EL (cell line): ENCODE data around the gene BCL2L2.
A peak's percentile ranks its signal among the peaks of the same experiment; 100 is the strongest.
"Not testable (repeated sequence)": the region's sequence is repeated elsewhere in the genome, so short reads cannot be mapped to it uniquely, and the experiment has no call there.

Experiments
- DNase-seq: peaks from one replicate; pipeline ENCODE4 v3.0.0-alpha.2; 2016

BCL2L2 gene

DNA sequence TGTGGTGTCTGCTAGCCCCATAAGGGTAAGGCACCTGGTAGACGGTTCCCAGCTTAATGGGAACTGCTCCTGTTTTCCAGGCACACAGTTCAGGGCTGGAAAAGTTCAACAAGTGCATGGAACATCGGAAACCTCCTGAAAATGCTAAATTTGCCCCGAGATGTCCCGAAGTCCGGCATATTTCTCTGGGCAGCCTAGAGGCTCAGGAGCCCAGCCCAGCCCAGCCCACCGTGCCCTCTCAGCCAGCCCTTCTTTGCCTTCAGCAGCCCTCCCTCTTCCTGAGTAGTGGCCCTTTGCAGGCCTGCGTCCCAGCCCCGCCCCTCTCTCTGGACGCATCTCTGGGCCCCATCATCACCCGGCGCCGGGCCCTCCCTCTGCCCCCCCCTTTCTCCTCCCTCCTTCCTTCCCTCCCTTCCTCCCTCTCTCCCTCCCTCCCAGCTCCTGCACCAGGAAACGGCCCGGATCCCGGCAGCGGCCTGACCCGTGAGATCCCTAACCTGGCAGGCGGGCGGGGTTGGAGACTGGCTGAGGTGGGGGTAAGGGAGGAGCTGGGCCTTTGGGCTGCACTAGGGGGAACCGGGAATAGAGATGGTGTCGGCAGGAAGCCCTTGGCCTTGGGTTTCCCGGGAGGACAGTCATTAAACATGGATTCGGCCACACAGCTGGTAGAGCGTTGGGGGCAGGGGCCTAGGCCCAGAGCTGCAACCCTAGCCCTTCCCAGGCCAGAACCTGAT is at the start of gene BCL2L2:
Gene BCL2L2 (plus strand): TSS at position 422 of the 734 bp plus-strand sequence. CDS start 935 bp downstream, outside the sequence.
- peak; percentile 93 for DNase-seq

DNA sequence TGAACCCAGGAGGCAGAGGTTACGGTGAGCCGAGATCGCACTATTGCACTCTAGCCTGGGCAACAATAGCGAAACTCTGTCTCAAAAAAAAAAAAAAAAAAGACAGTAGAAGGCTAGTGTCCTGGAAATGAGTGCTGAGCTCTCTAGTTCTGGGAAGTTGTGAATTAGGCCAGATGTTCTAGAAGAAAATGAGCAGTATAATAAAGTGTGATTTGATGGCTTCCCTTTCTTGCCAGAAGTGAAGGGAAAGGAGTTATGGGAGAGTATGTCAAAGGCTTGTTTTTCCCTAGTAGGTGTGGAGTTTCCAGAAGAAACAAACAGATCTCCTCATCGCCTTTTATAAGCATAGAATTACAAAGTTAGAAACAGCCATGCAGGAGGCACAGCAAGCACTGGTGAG is 48.4 kb upstream of the BCL2L2 start:
- DNase-seq = no peak

GRCh38 chr14:23259426-23259825 is 47.2 kb upstream of the BCL2L2 start:
- DNase-seq = no peak

DNA sequence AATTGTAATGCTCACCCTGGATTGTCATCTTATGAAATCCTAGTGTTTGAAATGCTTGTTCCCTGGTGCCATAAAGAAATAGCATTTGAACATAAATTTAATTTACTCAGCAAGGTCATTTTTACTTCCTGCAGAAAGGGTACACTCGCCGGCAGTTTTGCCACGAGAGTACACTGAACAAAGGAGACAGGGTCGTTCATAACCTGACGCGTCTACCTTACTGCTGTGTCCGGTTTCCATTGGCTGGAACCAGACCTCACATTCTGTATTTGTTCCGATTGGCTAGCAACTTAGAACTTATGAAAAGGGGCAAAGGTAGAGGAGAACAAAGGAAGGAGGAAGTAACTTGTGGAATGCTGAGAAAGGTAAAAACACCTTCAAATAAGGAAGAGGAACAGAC is 45.8 kb upstream of the BCL2L2 start:
- DNase-seq = not testable (repeated sequence)

DNA sequence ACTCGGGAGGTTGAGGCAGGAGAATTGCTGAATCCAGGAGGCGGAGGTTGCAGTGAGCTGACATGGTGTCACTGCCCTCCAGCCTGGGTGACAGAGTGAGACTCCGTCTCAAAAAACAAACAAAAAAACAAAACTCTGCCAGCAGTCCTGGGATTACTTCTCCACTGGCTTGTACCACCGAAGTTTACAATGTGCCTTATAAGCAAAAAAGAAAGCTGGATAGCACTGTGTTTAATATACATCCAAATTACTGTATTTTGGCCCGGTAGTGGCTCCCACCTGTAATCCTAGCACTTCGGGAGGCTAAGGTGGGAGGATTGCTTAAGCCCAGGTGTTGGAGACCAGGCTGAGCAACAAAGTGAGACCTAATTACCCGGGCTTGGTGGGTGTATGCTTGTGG is 37.4 kb upstream of the BCL2L2 start:
- DNase-seq = no peak

GRCh38 chr14:23275412-23275811 is 31.2 kb upstream of the BCL2L2 start:
- DNase-seq = no peak

- DNase-seq = no peak
Measured at GRCh38 chr14:23277189-23277588, 29.4 kb upstream of the BCL2L2 start.

GRCh38 chr14:23277928-23278327 is 28.7 kb upstream of the BCL2L2 start:
- not testable (repeated sequence) for DNase-seq

DNA sequence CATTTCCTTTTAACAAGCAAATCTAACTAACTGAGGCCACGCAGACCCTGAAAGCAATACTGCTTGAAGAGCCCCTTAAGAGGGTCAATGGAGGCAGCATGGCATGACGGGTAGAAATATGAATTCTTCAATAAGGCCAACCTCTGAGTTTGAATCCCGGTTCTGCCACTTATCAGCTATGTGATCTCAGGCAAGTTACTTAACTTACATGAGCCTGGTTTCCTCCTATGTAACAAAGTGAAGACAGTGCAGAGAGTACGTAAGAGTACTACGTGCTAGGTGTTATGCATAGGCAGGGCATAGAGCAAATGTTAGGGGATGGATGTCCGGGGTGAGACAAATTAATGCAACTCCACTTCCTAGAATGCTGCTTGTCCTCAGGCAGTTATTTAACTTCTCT is 25.4 kb upstream of the BCL2L2 start:
- DNase-seq = no peak

DNA sequence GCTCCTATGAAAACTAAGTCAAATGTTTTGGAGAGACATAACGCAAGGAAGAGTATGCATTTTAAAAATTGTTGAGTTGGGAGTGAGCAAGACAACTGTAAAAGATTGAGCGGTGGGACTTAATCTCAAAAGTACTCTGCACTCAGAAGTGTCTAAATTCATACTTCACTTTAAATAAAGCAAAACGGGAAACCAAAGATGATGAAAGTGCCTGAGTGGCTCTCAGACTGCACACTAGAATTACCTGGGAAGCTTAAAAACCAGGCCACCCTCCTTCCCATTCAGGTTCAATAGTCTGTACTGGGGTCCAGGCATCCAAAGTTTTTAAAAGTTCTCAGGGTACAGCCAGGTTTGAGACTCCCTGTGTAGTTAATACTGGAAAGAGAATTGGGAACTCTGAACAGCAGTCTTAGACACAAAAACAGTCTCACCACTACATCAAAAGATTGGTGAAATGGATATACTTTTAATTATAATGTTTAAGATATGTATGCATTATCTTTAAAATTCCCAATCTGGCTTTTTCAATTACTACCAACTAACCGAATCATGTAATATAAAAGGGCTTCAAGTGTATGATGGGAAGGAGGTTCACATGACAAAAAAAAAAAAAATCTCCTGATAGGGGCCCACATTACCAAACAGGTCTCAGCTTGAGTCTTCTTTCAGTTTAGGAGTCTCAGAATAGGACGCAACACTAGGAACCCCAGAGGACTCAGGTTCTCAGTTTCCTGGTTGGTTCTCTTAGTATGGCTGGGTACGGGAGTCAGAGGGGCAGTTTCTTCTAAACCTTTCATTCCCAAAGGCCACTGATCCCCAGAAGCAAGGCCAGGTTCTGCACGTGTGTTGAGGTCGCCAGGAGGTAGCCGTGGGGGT is 21.7 kb upstream of the BCL2L2 start:
- DNase-seq = peak; percentile 27

DNA sequence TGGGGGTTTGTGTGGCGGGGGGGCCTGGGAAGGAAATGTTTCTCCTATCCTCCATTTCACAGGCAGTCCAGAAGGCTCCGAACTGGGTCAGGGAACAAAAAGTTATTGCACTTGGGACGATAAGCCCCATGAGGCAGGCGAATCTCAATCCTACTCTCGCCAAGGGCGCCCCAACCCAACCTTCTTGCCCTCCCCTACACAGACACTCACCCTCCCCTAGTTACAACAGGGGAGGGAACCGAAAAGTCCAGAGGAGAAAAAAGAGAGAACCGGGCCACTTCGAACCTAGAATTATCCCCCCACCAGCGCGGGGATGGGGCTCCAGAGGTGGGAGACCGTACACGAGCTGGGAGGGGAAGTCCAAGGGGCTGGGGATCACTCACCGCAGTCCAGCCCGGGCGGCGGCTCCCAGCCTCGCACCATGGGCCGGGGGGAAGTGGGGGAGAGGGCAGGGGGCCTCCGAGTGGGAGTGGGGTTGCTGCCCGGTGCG is 21.1 kb upstream of the BCL2L2 start:
- no peak for DNase-seq

DNA sequence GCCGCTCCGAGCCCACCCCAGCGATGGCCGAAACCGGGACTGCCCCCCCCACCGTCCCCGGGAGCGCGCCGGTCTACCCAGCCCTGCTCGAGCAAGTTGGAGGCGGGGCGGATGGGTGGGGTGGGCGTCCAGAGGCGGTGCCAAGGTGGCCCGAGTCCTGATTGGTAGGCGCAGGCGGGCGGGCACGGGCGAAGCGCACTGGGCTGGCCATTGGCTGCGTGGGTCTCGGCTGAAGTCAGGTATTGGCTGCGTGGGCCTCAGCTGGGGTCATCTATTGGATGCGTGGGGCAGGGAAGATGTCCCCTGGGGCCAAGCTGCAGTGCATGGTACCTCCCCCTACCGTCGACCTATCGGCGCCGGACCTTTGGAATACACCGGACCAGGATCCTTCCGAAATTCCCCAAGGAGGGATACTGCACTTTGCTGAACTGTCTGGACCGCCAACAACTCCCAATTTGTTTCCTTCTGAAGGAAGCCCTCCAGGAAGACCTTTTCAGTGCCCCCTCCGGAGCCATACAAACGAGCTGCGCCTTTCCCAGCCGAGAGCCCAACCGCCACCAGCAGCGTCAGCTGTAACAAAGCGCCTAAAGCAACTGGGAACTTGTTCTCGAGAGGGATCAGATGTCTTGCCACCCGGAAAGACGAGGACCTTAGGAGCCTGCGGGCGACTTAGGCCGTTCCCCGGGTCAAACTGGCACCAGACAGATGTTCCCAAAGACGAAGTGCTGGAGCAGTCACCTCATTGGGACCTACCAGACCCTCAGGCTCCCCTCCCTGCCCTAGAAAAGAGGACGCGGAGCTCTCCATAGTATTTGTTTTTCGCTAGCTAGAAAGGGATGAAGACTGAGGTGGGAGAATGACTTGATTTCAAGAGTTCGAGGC is 20.4 kb upstream of the BCL2L2 start, which contains the start of gene HOMEZ:
Gene HOMEZ (minus strand): TSS at position 113 of the 882 bp plus-strand sequence. CDS start 180 bp downstream, outside the sequence.
- peak; percentile 99 for DNase-seq

GRCh38 chr14:23286902-23287479 is 19.6 kb upstream of the BCL2L2 start:
- no peak for DNase-seq

GRCh38 chr14:23294734-23295561 is 11.7 kb upstream of the BCL2L2 start:
- DNase-seq = peak; percentile 62

- DNase-seq = no peak
Measured at GRCh38 chr14:23296012-23296777, 10.4 kb upstream of the BCL2L2 start.

DNA sequence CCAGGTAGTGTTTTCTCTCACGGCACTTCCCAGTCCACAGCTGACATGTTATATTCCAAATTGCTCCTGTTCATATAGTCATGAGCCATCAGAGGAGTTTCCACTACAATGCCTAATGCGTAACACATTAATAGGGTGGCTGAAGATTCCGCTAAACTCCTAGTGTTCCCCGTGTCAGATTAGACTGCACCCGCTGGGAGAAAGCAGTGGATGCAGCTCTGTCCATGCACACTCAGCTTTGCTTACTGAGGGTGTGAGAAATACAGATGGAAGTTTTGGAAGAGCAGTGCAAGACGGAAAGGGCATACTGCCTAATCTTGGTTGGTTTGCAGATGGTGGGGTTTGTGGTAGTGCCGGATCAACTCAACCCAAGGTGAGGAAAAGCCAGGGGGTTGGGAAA is 9.5 kb upstream of the BCL2L2 start:
- no peak for DNase-seq

GRCh38 chr14:23297611-23298277 is 8.9 kb upstream of the BCL2L2 start:
- DNase-seq = no peak

DNA sequence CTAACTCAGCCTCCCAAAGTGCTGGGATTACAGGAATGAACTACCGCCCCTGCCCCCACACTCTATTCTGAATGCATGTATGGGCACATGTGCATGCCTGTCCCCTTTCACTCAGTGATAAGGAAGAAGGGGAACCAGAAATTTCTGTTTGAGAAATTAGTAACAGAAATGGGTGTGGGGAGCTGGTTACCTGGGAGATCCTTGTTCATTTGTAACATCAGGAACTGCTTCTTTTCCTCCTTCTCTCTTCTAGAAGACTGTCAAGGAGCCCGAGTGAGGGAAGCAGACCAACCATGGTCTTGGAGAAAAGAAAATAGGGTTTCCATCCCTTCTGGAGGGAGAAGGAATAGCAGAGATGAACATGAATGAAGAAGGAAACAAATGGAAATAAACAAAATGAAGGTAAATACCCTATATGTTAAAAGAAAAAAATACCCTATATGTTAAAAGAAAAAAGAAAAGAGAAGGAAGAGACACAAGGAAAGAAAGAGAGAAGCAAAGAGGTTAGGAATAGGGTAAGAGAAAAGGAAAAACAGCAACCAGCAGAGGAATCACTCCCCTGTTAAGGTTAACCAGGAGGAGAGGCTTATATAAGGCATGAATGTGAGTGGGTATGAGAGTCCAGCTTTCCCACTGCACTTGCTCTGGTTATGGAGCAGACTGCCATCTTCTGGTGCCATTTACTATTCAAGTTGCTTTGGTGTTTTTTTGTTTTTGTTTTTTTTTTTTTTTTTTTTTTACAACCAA is 7.2 kb upstream of the BCL2L2 start:
- DNase-seq = peak; percentile 53

DNA sequence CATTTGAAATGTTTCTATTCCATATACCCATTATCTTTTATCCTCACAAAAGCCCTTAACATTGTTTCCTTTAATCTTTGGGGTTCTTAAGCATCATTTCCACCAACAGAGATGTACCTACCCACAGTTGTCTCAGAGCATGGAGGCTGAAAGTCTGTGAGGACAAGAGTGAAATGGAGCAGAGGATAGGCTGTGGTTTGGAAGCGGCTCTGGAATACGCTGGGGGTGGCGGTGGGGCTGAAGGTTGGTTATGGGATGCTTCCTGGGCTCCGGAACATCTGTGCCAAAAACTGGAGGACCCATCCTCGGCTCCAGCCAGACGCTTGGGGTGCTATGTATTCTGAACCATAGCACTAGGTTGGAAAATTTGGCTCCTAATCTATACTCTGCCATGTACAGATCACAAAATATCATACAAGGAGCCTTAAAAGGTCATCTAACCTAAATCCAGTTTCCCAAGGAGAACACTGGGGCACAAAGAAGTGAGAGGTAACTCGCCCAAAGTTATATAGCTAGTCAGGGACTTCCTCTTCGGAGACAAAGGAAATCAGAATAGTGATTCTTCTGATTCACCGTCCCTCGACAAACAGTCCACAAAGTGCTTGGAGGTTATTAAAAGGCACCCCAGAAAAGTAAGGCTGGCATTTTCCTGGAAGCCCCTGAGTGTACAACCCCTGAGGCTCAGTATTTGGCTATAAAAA is 6.5 kb upstream of the BCL2L2 start:
- DNase-seq = no peak
